ENCODE data around the gene MOCS1. TPM values are rescaled to one million over a fixed set of nuclear protein-coding genes. Genes with fewer than 3 reads are reported as not detected.

Gene MOCS1
- total RNA-seq, 1 experiment from 2014 or later, result 13.2 TPM

DNA sequence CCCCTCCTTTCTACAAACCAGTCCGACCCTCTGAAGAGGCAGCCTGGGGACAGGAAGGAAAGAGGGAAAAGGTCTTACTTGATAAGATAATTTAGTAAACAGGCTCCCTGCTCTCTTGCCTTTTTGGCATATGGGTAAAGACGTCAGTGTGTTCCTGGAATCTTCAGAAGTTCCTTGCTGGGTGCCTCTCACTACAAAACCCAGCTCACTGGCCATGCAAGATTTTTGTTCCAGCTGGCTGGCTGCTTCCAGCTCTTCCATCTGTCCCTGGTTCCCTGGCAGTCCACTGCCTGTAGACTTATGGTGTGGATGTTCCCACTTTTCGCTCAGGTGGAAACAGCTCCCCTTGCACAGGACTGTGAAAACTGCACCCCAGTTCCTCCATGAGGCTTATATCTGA, 57.4 kb downstream of the MOCS1 start:
- DNase-seq (ENCODE audit: low read depth), result no peak

DNA sequence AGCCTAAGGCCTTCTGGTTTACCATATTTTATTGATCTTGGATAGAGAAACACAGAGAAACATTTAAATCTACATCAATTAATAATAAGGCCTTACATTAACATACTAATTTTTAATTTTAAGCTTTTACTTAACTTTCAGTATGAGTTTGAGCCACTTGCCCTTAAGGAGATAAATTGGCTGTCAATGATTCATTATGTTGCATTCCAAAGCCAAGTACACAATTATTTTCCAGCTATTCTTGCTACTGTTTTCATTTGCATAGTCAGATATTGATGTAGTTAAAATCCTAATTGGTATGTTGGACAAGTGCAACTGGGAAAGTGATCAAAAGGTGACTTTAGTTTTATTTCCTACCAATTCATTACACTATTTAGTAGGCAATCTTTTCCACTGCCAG, 58.2 kb downstream of the MOCS1 start:
- no peak for DNase-seq (ENCODE audit: low read depth)

DNA sequence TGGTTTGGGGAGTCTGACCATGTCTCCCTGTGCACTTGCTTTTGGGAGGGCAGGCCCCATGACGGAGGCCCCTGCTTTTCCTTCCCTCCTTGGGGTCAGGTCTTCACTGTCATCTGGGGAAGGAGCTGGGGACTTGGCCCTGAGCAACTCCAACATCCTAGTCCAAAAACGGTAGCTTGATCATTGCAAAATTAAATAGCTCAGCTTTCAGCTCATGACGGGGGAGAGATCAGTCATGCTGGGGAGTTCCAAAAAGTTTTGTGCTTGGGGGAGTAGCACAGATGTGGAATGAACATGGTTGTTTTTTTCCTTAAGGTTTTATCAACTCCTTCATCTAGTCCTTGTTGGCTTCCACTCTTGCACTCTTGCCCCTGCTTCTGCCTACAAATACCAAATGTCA, 60.8 kb downstream of the MOCS1 start:
- DNase-seq (ENCODE audit: low read depth), result no peak

- no peak for DNase-seq (ENCODE audit: low read depth)
These were observed 63.3 kb downstream of the MOCS1 start for GRCh38 chr6:39870950-39871349.

GRCh38 chr6:39867592-39867991, 66.7 kb downstream of the MOCS1 start:
- DNase-seq (ENCODE audit: low read depth), result no peak

- peak; percentile 77 for DNase-seq (ENCODE audit: low read depth)
These were observed 69.0 kb downstream of the MOCS1 start for GRCh38 chr6:39865011-39865888.

- no peak for DNase-seq (ENCODE audit: low read depth)
These were observed 72.6 kb downstream of the MOCS1 start for GRCh38 chr6:39861663-39862062.

DNA sequence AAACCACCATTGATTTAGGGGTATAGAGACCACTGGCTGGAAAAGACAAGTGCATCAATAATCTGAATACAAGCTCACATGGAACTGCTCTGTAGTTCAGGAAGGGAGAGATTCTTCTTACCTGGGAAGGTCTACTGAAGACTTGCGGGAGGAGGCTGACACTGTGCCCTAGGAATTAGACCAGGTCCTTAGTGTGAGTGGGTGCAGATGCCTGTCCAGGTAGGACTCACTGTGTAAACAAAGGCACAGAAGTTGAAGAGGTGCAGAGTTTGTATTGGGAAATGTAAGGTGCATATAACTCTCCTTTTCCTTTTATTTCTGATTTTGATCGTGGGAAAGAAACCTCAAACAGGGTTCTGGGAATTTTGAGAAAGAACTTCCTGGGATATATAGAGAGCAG, 75.2 kb downstream of the MOCS1 start:
- no peak for DNase-seq (ENCODE audit: low read depth)

DNA sequence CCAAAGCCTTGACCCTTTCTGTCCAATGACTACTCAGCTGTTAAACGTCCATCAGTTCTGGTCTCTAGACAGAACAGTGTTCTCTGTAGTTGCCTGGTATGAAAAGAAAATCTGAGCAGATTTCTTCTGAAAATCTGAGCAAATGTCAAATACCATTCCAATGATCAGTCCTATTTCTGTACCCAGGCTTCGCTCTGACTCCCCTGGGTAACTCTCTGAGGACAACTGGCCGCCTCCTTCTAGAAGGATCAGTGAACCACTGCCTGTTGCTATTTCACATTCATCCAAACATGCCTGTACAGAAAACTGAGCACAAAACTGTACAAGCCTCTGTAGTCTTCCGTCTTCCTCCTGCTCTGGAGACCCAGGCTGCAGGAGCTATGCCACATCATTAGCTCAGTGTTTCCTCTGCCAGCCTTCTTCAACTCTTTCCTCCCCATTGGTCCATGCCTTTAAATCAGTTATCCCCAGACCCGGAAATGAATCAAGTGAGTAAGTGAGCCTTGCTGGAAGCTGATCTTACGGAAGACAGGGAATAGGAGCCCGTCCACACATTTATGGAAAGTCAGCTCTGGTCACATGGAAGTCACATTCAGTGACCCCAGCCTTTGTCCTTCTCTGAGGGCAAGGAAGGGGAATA, 78.8 kb downstream of the MOCS1 start:
- DNase-seq (ENCODE audit: low read depth), result no peak

Other genes with a start within 250 kb of the MOCS1 start
- 0.11 and 4.7 TPM in 2 replicates for gene KIF6, start 209.1 kb downstream of the MOCS1 start, total RNA-seq (2014; rRNA removed; shearing (Covaris generic))
- 2.1 and 5.2 TPM in 2 replicates for gene DAAM2, start 142.1 kb downstream of the MOCS1 start, total RNA-seq (2014; rRNA removed; shearing (Covaris generic))